Keratinocyte (primary cell): ENCODE data around the gene TFCP2L1. TPM values are rescaled to one million over a fixed set of nuclear protein-coding genes. Genes with fewer than 3 reads are reported as not detected.
A peak's percentile ranks its signal among the peaks of the same experiment; 100 is the strongest.
"Not testable (repeated sequence)": the region's sequence is repeated elsewhere in the genome, so short reads cannot be mapped to it uniquely, and the experiment has no call there.

ENCODE experiments used
- DNase-seq: peaks from one replicate; pipeline ENCODE4 v3.0.0-alpha.2; 2011; ENCODE audit warnings: low read depth, missing footprints, low spot score
- FAIRE-seq: peaks from 2 replicates; lab custom pipeline; 2011; peaks lifted over from hg19 to GRCh38; lab: Jason Lieb, UNC
- H2AFZ ChIP-seq: 2 replicates; pipeline ENCODE4 v1.6.0; 2012; ENCODE audit warnings: low read length, control low read depth, inconsistent platforms; ENCODE audit not compliant: control insufficient read depth
- H3K27ac ChIP-seq: 2 replicates; pipeline ENCODE4 v1.5.1; 2011; ENCODE audit warnings: low read length; ENCODE audit not compliant: control insufficient read depth, insufficient read depth
- H3K27me3 ChIP-seq: 3 replicates; pipeline ENCODE4 v1.6.0; 2011; ENCODE audit warnings: low read length; ENCODE audit not compliant: control insufficient read depth, insufficient read depth; ENCODE audit errors: extremely low read depth
- H3K36me3 ChIP-seq, 2 experiments: 2 replicates in 1 of 2; 3 replicates in 1 of 2; pipeline ENCODE4 v1.5.1; 2011; ENCODE audit warnings: low read length in 2 of 2, mild to moderate bottlenecking in 1 of 2; ENCODE audit not compliant: control insufficient read depth in 2 of 2, insufficient read depth in 2 of 2; ENCODE audit errors: extremely low read depth in 1 of 2
- H3K4me1 ChIP-seq: 3 replicates; pipeline ENCODE4 v1.5.1; 2011; ENCODE audit warnings: low read length; ENCODE audit not compliant: control insufficient read depth, insufficient read depth; ENCODE audit errors: extremely low read depth
- H3K4me2 ChIP-seq: 3 replicates; pipeline ENCODE4 v1.6.0; 2011; ENCODE audit warnings: low read depth, low read length; ENCODE audit not compliant: control insufficient read depth, insufficient read depth; ENCODE audit errors: extremely low read depth
- H3K4me3 ChIP-seq, 3 experiments: fragments of 200-600 bp in 1 of 3; sonication (generic) in 1 of 3; 2 replicates in 2 of 3; 3 replicates in 1 of 3; pipeline ENCODE4 v1.5.1; 2011 to 2016; ENCODE audit warnings: low read length in 3 of 3, mild to moderate bottlenecking in 3 of 3, control low read depth in 2 of 3, inconsistent platforms in 1 of 3, low read depth in 1 of 3, mixed read lengths in 1 of 3, mixed run types in 1 of 3, moderate library complexity in 1 of 3; ENCODE audit not compliant: control insufficient read depth in 2 of 3, insufficient read depth in 2 of 3; ENCODE audit errors: extremely low read depth in 1 of 3
- H3K79me2 ChIP-seq: 2 replicates; pipeline ENCODE4 v1.6.0; 2012; ENCODE audit warnings: low read length; ENCODE audit not compliant: control insufficient read depth, insufficient read depth
- H3K9ac ChIP-seq: 3 replicates; pipeline ENCODE4 v1.6.0; 2011; ENCODE audit warnings: low read length; ENCODE audit not compliant: control insufficient read depth, insufficient read depth; ENCODE audit errors: extremely low read depth
- H3K9me1 ChIP-seq: 3 replicates; pipeline ENCODE4 v1.6.0; 2011; ENCODE audit warnings: low read length; ENCODE audit not compliant: control insufficient read depth, insufficient read depth; ENCODE audit errors: extremely low read depth
- H3K9me3 ChIP-seq: 2 replicates; pipeline ENCODE4 v1.5.1; 2012; ENCODE audit warnings: low read depth, low read length; ENCODE audit not compliant: control insufficient read depth
- H4K20me1 ChIP-seq: 3 replicates; pipeline ENCODE4 v1.6.0; 2011; ENCODE audit warnings: low read length; ENCODE audit not compliant: control insufficient read depth, insufficient read depth; ENCODE audit errors: extremely low read depth
- CTCF ChIP-seq, 3 experiments: IDR thresholded peaks in 1 of 3; conservative IDR thresholded peaks in 1 of 3; optimal IDR thresholded peaks in 1 of 3; 2 replicates in 2 of 3; 3 replicates in 1 of 3; pipeline versions ENCODE3 to v1.5.1; 2011; ENCODE audit warnings: low read length in 3 of 3, mild to moderate bottlenecking in 3 of 3, moderate library complexity in 2 of 3, control low read depth in 1 of 3, inconsistent platforms in 1 of 3; ENCODE audit not compliant: insufficient read depth in 2 of 3; ENCODE audit errors: extremely low read depth in 1 of 3
- EZH2 ChIP-seq: IDR thresholded peaks from one replicate; pipeline ENCODE4 v1.6.1; 2012; ENCODE audit warnings: inconsistent platforms, mild to moderate bottlenecking, low read length, moderate library complexity
- dilution Hi-C: fragments of 300-500 bp; cut with MboI; formaldehyde crosslinking; loops from one replicate; pipeline ENCODE4 v1.7.0; 2020; ENCODE audit warnings: low sequenced_read_pairs; ENCODE audit not compliant: extremely low pct_ligation_motif_present
- polyA plus RNA-seq, 5 experiments: library from polyadenylated mRNA; depleted of rRNA in 3 of 5; stranded (reverse) in 3 of 5; stranded (forward) in 1 of 5; unstranded in 1 of 5; fragments of >200 nt; gene quantifications; 1 replicate in 1 of 5; 2 replicates in 3 of 5; 3 replicates in 1 of 5; pipeline versions ENCODE4 v1.2.1 to v1.2.3, GENCODE V29; 2011 to 2012; ENCODE audit warnings: missing spikeins in 2 of 5, low read depth in 1 of 5, low replicate concordance in 1 of 5

Gene TFCP2L1
- polyA plus RNA-seq, 1 donor (not counting 4 experiments of a cell fraction or from before 2014, with no cell fraction given) = 29.4 TPM

GRCh38 chr2:121272596-121272995, 12.4 kb downstream of the TFCP2L1 start:
- Histone ChIP-seq H3K4me2 (peak overlapping the region; percentile 72), H3K27ac (peak overlapping the region; percentile 19), H3K4me1 (peaks cover 18% of the 10 kb centered on the region), H3K27me3 (no peaks in the 10 kb centered on the region), H4K20me1 (no peaks in the 10 kb centered on the region), H3K79me2 (peaks cover 26% of the 10 kb centered on the region), H3K9me3 (no peaks in the 10 kb centered on the region), H2AFZ (peak overlapping the region; percentile 59), H3K36me3 (no peaks in the 10 kb centered on the region), H3K9me1 (peaks cover 2% of the 10 kb centered on the region), H3K4me3 (peak overlapping the region in 1 of 3 experiments; percentile 34), H3K9ac (no peak overlapping the region)
- dilution Hi-C loops = no loop called here
- FAIRE-seq (peak; percentile 88), DNase-seq (no peak)
- TF ChIP-seq CTCF (optimal IDR thresholded peaks at IDR 0.05 in 1 of 3, IDR thresholded peaks at IDR 0.05 in 1 of 3, conservative IDR thresholded peaks at IDR 0.05 in 1 of 3; ENCODE audit: extremely low read depth in 1 of 3, insufficient read depth in 2 of 3, low read length in 3 of 3) (no peak), EZH2 (no peak)

- Histone ChIP-seq H3K79me2 (peaks cover 36% of the 10 kb centered on the region), H3K4me1 (peaks cover 18% of the 10 kb centered on the region)
- FAIRE-seq, H3K9ac ChIP-seq, dilution Hi-C loops, H3K36me3 ChIP-seq, DNase-seq, H3K9me3 ChIP-seq, H3K9me1 ChIP-seq, H3K27me3 ChIP-seq, H3K4me2 ChIP-seq, H4K20me1 ChIP-seq, H3K27ac ChIP-seq, H2AFZ ChIP-seq, H3K4me3 ChIP-seq: not testable (repeated sequence)
These were observed 15.6 kb downstream of the TFCP2L1 start for GRCh38 chr2:121269436-121269835.

GRCh38 chr2:121266543-121267106, 18.4 kb downstream of the TFCP2L1 start:
- no peaks in the 10 kb centered on the region for H3K27me3 ChIP-seq
- H3K9me3 ChIP-seq = no peaks in the 10 kb centered on the region
- H3K9ac ChIP-seq = no peak overlapping the region
- no peak overlapping the region for H3K4me2 ChIP-seq
- no peak overlapping the region for H3K4me3 ChIP-seq
- FAIRE-seq = peak; percentile 48
- no peak for TF ChIP-seq CTCF (optimal IDR thresholded peaks at IDR 0.05 in 1 of 3, IDR thresholded peaks at IDR 0.05 in 1 of 3, conservative IDR thresholded peaks at IDR 0.05 in 1 of 3; ENCODE audit: extremely low read depth in 1 of 3, insufficient read depth in 2 of 3, low read length in 3 of 3)
- TF ChIP-seq EZH2 = no peak
- no peaks in the 10 kb centered on the region for H3K4me1 ChIP-seq
- no peaks in the 10 kb centered on the region for H3K9me1 ChIP-seq
- H4K20me1 ChIP-seq = no peaks in the 10 kb centered on the region
- dilution Hi-C loops = no loop called here
- no peaks in the 10 kb centered on the region for H3K36me3 ChIP-seq
- no peak overlapping the region for H2AFZ ChIP-seq
- DNase-seq = no peak
- H3K27ac ChIP-seq = no peak overlapping the region
- H3K79me2 ChIP-seq = peaks cover 36% of the 10 kb centered on the region
